Rectal smooth muscle tissue (tissue), 1 donor: ENCODE data around the gene DHRSX.

Source experiments
- H3K27ac ChIP-seq: one replicate; pipeline ENCODE4 v1.7.0; 2013; ENCODE audit warnings: low read depth, low read length, inconsistent platforms
- H3K27me3 ChIP-seq: one replicate; pipeline ENCODE4 v1.7.0; 2013; ENCODE audit warnings: low read length; ENCODE audit not compliant: control insufficient read depth, insufficient read depth
- H3K36me3 ChIP-seq: one replicate; pipeline ENCODE4 v1.7.0; 2013; ENCODE audit warnings: low read length; ENCODE audit not compliant: control insufficient read depth, insufficient read depth
- H3K4me1 ChIP-seq: one replicate; pipeline ENCODE4 v1.7.0; 2013; ENCODE audit warnings: low read length; ENCODE audit not compliant: control insufficient read depth, insufficient read depth
- H3K4me3 ChIP-seq: one replicate; pipeline ENCODE4 v1.7.0; 2013; ENCODE audit warnings: low read length
- H3K9ac ChIP-seq: one replicate; pipeline ENCODE4 v1.7.0; 2013; ENCODE audit warnings: low read length

Gene DHRSX

DNA sequence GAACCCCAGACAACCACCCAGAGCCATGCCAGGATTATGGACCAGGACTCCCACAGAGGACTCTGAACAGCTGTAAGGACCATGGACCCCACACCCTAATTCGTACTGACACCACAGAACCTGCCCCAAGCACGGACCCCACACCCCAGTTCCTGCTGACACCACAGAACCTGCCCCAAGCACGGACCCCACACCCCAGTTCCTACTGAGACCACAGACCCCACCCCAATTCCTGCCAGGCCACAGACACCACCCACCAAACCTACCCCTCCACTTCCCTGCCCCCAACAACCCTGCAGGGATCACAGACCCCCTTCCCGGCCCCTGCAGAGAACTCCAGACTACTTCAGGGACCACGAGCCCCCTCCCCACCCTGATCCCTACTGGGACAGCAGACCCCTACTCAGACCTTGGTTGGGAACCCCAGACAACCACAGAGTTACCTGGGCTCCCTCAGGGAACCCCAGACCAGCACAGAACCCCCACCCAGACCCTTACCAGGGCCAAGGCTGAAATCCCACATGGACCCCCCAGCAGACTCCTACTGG, 1.4 kb upstream of the DHRSX start:
- H3K4me1 ChIP-seq: peaks cover 13% of the 10 kb centered on the region
- H3K27ac ChIP-seq: no peak overlapping the region
- H3K36me3 ChIP-seq: no peaks in the 10 kb centered on the region
- no peak overlapping the region for H3K4me3 ChIP-seq
- no peaks in the 10 kb centered on the region for H3K27me3 ChIP-seq
- H3K9ac ChIP-seq: no peak overlapping the region

DNA sequence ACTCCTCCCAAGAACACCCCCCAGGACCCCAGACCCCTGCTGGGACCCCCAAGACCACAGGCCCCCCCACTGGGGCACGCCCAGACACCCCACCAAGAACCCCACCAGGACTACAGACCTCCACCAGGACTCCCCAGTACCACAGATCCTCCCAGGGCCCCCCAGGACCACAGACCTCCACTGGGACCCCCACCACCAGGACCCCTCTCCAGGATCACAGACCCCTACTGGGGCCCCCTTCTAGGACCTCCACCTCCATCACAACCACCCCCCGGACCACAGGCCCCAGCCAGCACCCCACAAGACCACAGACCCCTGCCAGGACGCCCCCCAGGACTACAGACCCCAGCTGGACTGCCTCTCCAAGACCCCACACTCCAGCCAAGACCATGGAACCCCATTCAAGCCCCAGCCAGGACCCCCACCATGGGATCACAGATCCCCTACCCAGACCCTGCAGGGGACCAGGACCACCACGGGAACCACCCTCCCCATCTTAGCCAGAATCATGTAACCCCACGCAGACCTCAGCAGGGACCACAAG, 855 bp upstream of the DHRSX start:
- Histone ChIP-seq H3K27ac (no peak overlapping the region), H3K9ac (no peak overlapping the region)

DNA sequence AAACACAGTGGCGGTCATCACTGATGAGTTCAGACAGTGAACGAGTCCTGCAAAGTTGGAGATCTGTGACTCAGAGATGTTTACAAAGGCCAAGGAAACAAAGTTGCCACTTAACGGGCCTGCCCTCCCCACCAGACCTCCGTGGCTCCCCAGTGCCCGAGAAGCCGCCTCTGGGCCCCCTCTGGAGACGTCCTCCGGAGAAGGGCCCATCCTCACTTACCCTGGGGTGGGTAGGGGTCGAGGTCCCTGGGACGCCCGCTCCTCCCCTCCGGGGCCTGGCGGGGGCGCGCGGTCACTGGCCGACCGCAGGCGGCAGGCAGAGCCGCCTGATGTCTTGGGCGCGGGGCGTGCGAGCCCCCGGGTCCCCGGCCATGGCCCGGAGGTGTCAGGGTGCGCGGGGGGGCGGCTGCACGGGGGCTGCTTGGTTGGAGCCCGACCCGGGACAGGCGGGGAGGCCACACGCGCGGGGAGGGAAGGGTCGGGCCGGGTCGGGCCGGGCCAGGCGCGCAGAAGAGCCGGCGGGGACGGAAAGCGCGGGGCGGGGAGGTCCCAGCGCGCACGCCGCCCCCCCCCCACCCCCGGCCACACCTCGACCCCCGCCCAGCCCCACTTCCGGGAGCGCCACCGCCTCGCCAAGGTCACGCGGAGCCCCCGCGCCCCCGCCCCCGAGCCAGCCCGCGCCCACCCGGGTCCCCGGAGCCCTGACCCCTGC, 529 bp downstream of the DHRSX start:
- Histone ChIP-seq H3K27ac (peak overlapping the region; percentile 65), H3K27me3 (no peaks in the 10 kb centered on the region), H3K4me3 (peak overlapping the region; percentile 60), H3K36me3 (no peaks in the 10 kb centered on the region), H3K9ac (peak overlapping the region; percentile 32), H3K4me1 (peaks cover 13% of the 10 kb centered on the region)

More for the DNA sequence above, 855 bp upstream of the DHRSX start:
- no peaks in the 10 kb centered on the region for H3K36me3 ChIP-seq
- no peak overlapping the region for H3K4me3 ChIP-seq
- peaks cover 13% of the 10 kb centered on the region for H3K4me1 ChIP-seq
- H3K27me3 ChIP-seq: no peaks in the 10 kb centered on the region

DNA sequence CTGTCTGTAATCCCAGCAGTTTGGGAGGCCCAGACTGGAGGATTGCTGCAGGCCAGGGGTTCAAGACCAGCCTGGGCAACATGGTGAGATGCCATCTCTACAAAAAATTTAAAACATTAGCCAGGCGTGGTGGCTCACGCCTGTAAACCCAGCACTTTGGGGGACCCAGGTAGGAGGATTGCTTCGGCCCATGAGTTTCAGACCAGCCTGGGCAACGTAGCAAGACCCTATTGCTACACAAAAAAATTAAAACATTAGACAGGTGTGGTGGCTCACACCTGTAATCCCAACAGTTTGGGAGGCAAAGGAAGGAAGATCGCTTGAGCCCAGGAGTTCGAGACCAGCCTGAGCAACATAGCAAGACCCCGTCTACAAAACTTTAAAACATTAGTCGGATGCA, 1.3 kb downstream of the DHRSX start:
- Histone ChIP-seq H3K36me3 (no peaks in the 10 kb centered on the region), H3K9ac (peak overlapping the region; percentile 1), H3K4me3 (peak overlapping the region; percentile 60), H3K4me1 (peaks cover 13% of the 10 kb centered on the region), H3K27me3 (no peaks in the 10 kb centered on the region), H3K27ac (peak overlapping the region; percentile 53)

DNA sequence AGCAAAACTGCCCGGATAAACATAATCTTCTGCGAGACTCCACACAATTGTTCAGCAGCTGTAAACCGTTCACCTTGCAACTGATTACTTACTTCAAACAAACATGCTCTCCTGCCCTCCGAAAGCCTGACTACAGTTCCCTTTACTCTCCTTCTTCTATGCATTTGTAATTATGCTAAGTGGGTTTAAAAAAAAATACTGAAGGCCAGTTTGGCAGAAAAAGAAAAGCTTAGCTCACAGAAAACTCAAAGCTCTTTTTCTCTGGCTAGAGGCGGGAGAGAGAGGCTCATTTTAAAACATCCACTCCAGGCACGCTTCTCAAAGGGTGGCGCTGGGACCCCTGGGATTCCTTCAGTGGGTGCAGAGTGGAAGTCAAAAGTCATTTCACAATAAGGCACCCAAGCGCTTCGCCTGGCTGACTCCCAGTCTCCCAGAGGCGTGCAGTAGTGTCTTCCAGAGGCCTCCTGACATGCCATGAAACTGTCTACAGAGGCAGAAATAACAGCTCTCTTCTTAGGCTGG, 1.9 kb downstream of the DHRSX start:
- Histone ChIP-seq H3K9ac (peak overlapping the region; percentile 1), H3K27me3 (no peaks in the 10 kb centered on the region), H3K36me3 (no peaks in the 10 kb centered on the region), H3K27ac (peak overlapping the region; percentile 53), H3K4me1 (peaks cover 13% of the 10 kb centered on the region), H3K4me3 (peak overlapping the region; percentile 60)

DNA sequence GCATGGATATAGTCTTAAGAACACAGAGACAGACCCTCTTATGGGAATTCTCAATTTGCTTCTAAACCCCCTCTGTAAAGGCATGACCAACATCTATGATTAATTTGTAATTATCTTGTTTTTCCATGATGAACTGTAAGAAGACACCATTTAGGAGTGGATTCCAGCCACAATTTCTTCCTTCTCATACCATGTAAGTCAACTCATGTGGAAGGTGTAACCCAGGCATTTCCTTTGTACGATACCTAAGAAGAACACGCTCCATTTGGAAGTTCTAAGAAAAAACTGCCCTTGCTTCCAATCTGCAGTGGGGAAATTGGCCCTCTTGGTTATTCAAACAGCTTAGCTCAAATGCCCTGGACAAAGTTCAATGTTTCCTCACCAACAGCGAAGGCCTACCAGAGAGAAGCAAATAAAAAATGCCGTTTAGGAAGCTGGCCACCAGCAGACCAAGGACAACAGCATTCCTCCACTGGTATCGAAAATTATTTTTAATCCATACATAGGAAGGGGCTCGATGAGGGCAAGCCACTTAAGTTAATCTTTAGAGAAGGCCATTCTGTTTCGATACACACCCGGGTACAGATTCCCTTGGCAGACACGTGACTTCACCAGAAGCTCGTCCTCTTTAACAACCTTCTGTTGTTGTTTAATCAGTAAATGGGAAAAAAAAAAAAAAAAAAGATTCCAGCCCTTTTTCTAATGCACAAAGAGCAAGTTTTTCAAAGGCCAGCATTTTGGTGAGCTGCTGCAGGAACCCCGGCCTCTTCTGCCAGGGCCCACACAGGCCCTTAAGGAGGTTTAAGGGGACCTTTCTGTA, 2.6 kb downstream of the DHRSX start:
- no peaks in the 10 kb centered on the region for H3K27me3 ChIP-seq
- H3K4me3 ChIP-seq: peak overlapping the region; percentile 60
- peak overlapping the region; percentile 61 for H3K27ac ChIP-seq
- H3K9ac ChIP-seq: no peak overlapping the region
- no peaks in the 10 kb centered on the region for H3K36me3 ChIP-seq
- peaks cover 13% of the 10 kb centered on the region for H3K4me1 ChIP-seq

DNA sequence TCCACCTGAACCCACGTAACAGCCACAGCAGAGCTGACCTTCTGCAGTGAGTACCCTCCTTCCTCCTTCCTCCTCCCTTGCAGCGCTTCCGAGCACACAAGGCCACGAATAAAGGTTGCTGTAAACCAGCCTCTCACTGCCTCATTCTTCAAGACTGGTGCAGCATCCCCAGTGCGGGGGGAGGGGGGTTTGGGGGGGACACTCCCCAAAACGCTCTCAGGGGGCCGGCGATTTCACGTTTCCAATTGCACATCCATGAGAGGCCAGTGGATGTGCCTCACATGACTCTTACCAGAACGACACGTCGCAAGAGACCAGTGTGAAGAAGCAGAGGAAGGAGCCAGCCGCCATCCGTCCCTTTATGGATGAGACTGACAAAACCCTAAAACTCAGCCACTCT, 5.2 kb downstream of the DHRSX start:
- H3K27ac ChIP-seq: no peak overlapping the region
- H3K36me3 ChIP-seq: peaks cover 2% of the 10 kb centered on the region
- no peak overlapping the region for H3K9ac ChIP-seq
- no peak overlapping the region for H3K4me3 ChIP-seq
- peaks cover 13% of the 10 kb centered on the region for H3K4me1 ChIP-seq
- no peaks in the 10 kb centered on the region for H3K27me3 ChIP-seq

DNA sequence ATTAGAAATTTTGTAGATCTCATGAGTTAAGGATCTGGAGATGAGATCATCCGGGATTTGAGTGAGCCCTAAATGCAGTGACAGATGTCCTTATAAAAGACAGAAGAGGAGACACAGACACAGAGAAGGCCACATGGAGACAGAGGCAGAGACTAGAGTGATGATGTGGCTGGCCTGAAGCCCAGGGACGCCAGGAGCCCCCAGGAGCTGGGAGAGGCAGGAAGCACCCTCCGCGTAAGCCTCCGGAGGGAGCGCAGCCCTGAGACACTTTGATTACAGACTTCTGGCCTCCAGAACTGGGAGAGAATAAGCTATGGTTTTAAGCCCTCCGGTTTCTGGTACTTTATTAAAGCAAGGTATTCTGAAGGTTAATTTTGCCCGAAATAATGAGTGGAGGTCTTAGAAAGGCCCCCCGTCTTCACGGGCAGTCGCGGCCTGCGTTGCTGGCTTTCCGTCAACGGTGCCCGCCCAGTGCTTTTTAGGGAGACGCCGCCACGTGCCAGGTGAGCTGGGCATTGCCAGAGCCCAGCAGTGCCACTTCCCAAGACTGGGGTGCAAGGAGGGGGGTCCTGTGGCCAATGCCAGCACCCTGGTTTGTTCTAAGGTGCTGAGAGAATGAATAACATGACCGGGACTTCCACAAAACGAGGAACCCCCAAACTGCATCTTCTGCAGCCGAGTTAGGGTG, 8.1 kb downstream of the DHRSX start:
- Histone ChIP-seq H3K27ac (no peak overlapping the region), H3K9ac (no peak overlapping the region), H3K36me3 (peaks cover 25% of the 10 kb centered on the region), H3K27me3 (no peaks in the 10 kb centered on the region), H3K4me1 (peaks cover 2% of the 10 kb centered on the region), H3K4me3 (no peak overlapping the region)

DNA sequence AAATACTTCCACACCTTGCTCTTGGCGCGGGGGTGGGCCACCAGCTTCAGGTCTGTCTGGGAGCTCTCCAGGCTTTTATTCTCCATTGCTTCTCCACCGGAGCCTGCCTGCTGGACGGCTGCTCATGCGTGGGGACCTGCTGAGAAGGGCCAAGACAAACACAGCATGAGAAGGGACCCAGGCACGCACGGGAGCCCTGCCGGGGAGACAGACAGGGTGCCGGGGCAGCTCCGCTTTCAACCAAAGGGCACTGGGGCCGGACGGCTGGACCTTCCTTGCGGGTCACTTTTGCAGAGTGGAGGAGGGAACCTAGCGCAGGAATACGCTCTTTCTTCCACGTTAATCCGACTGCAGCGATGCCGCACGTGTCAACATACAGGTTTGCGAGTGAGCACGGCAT, 10.1 kb downstream of the DHRSX start:
- H3K9ac ChIP-seq: no peak overlapping the region
- no peak overlapping the region for H3K4me3 ChIP-seq
- no peak overlapping the region for H3K27ac ChIP-seq
- H3K36me3 ChIP-seq: peaks cover 25% of the 10 kb centered on the region
- H3K4me1 ChIP-seq: no peaks in the 10 kb centered on the region
- H3K27me3 ChIP-seq: no peaks in the 10 kb centered on the region

DNA sequence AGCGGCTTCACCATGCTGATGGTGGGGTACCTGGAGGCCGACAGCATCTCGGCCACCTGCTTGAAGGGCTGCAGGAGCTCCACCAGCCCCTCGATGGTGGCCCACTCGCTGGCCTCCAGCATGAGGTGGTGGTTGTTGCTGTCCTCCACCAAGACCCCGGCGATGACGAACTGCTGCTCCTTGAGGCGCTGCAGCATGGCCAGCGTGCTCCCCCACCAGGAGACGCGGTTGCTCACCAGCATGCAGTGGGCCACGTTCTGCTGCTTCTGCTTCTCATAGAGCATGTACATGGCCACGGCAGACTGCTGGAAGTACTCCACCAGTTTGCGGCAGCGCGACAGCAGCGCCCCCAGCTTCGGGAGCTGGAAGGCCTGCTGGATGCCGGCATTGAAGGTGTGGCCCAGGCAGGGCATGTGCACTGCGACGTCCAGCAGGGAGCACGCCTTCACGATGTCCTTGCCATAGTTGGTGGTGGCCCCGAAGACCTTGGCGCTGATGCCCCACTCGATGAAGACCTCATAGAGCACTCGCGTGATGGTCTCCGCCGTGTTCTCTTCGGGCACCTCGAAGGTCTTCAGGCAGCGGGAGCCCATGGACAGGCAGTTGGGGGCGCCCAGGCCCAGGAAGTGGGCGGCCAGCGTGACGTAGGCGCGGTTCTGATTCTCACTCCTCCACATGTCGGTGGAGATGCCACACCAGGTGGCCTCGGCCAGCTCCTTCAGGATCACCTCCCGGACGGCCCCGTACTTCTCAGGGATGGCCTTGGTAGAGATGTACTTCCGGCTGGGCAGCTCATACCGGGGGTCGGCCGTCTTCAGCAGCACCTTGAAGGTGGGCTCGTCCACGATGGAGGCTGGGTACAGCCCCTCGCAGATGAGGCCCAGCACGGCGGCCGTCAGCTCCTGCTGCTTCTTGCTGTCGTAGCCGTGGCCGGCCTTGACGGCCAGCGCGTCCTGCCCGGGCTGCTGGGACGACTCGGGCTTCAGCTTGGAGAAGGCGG, 11.0 kb downstream of the DHRSX start:
- no peaks in the 10 kb centered on the region for H3K27me3 ChIP-seq
- no peak overlapping the region for H3K27ac ChIP-seq
- peaks cover 25% of the 10 kb centered on the region for H3K36me3 ChIP-seq
- no peak overlapping the region for H3K9ac ChIP-seq
- no peaks in the 10 kb centered on the region for H3K4me1 ChIP-seq
- H3K4me3 ChIP-seq: no peak overlapping the region

DNA sequence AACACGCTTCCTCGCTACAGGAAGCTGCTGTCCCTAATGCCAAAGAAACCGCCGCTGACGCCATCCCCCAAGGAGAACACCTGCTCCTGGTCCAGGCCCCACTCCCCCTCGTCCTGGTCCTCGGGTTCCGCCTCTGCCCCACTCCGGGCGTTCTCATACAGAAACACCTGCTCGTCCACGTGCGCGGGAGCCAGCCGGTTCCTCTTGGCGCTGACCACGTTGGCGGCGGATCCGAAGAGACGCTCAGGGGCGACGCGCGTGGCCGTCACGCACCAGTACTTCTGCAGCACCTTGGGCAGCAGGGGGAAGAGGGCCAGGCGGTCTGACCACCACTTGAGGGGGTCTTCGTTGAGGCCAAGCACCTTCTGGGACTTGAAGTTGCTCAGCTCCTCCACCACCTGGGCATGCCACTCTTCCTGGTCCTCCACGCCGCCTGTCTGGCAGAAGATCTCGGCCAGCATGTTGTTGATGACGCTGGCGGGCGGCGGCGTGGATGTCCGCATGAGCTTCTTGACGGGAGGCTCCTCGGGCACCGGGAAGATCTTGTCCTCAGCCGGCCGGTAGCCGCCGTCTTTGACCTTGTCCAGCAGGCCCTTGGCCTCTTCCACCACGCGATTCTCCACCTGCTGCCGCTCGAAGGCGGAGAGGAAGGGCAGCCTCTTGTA, 12.0 kb downstream of the DHRSX start:
- H3K36me3 ChIP-seq: peaks cover 25% of the 10 kb centered on the region
- H3K27ac ChIP-seq: no peak overlapping the region
- no peak overlapping the region for H3K9ac ChIP-seq
- H3K27me3 ChIP-seq: no peaks in the 10 kb centered on the region
- no peak overlapping the region for H3K4me3 ChIP-seq
- peaks cover 1% of the 10 kb centered on the region for H3K4me1 ChIP-seq
